GM19438 (cell line): ENCODE measurements around the gene MATN1.

ENCODE experiments used
- ATAC-seq: cut with Tn5 transposase; IDR thresholded peaks from one replicate; pipeline ENCODE4 v1.9.1; 2021; ENCODE audit warnings: low read depth; ENCODE audit not compliant: unreplicated experiment

Gene MATN1

DNA sequence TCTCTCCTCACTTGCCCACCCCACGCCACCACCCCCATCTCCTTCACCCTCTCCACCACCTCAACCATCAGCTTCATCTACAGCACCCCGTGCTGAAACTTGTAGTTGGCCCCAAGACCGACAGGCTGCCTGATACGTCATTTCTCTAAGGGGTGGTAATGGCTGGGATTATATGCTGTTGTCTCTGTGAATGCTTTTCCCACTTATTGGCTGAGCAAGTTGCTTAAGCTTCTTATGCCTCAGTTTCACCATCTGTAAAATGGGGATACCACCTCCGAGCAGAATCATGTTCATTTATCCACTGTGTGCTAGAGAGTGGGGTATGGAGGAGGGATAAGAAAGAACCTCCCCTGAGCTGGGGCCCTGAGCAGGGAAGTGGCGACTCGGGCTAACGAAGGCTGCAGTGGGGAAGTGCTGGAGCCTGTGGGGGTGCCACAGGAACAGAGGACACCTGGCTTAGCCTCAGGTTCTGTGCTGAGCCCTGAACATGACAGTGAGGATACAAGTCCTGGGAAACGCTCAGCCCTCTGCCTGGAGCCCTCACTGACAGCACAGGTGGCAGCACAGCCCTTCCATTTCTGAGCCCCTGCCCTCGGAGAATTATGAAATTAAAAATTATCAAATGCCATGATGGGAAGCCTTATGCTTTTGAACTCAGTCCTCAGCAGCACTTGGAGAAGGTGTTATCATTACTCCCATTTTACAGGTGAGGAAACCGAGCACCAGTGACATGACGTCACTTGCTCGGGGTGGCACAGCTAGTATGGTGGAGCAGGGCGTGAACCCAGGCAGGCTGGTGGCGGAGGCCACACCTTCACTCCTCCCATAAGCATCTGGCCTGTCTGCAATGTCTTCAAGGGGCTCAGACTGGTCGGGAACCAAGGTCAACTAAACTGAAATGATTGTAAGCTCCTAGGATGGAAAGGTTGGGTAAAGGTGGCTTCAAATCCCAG lies 2.8 kb downstream of the MATN1 start:
- no peak for ATAC-seq

DNA sequence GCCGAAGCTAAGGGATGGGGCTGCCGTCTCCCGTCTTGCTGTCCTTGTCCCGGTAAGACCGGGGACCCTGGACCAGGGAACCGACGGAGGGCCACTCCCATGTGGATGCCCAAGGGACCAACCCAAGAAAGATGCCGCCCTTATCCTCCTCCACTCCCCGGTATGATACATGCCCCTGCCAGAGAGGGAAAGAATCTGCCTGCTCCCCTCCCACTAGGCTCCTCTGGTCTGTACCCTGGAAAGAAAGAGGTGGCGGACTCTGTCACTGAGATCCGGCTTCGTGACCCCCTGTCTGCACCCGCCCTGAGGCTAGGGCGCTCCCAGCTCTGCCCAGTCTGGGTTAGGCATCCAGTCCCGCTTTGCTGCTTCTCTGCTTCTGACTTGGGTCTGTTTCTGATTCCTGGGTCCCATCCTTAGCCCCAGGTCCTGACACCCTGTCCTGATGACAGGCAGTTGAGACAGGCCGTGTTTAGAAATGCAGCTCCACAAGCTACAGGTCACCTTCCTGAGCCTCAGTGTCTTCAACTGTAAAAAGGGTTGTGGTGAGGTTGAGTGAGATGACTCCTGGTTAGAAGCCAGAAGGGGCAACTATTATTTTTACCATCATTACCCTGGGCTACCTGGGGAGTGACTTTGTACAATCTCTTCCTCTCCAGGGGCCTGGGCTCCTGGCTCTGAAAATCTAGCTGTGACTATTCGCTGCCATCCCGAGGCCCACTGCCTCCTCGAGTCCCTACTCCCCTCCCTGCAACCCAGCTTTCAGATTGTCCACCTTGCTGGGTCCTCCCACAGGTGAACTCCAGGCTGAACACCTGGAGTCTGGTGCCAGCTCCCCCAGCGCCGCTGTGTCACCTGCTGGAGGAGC lies 3.7 kb downstream of the MATN1 start:
- no peak for ATAC-seq

DNA sequence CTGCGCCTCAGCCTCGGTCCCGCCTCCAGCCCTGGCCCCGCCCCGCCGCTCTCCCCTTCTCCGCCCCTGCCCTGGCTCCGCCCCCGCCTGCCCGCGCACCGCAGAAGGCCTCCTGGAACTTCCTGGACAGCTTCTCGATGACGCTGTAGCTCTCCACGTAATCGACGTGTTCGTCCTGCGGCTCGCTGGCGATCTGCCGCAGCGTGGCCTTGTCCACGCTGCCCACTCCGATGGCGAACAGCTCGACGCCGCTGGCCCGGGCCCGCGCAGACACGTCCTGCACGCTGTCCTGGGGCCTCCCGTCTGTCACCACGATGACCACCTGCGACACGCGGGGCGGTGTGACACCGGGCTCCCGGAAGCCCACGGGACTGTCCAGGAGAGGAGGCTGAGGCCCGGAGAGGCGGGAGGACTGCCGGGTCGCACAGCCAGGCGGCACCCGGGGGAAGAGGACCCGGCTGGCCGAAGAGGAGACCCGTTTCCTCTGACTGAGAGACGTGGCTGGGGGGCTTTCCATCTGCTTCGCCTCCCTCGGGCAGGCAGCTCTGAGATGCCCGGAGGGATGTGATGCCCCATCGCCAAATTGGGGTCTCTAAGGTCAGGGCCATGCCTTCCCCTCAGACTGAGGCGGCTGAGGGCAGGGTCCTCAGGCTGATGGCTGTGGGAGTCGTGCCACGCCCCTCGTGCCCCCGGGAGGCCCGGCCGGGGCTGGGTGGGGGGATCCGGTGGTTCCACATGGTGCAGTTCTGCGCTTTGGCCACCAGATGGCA lies 4.6 kb downstream of the MATN1 start:
- peak; percentile 52 for ATAC-seq

DNA sequence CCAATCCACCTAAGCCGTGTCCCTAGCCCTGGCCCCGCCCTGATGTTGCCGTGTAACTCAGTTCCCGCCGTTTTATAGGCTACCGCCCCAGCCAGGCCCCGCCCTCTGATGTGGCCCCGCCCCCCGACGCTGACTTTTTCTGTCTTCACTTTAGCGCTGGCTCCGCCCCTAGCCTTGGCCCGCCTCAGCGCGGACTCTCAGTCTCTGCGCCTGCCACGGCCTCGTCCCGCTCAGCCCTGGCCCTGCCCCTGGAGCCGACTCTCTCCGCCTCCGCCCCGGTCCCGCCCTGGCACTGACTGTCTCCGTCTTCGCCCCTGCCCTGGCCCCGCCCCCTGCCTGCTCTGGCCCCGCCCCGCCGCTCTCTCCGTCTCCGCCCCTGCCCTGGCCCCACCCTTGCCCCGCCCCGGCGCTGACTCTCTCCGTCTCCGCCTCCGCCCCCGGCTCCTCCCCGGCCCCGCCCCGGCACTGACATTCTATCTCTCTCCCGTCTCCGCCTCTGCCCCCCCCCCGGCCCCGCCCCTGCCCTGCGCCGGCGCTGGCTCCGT lies 5.2 kb downstream of the MATN1 start:
- ATAC-seq = peak; percentile 83

DNA sequence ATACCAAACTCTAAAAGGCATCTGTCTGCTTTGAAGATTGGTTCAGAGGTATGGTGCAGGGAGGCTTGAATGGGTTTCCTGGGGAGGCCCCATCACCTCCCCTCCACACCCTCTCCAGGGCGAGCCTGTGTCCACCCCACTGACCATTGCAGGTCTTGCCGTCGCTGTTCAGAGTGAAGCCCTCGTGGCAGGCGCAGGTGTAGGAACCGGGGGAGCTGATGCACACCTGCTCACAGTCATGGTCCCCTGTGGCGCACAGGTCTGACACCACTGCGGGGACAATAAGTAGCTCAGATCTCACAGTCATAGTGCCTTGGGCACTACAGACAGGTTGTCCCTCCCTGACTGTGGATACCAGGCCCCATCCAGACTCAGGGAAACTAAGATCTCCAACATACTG lies 6.7 kb downstream of the MATN1 start:
- no peak for ATAC-seq

DNA sequence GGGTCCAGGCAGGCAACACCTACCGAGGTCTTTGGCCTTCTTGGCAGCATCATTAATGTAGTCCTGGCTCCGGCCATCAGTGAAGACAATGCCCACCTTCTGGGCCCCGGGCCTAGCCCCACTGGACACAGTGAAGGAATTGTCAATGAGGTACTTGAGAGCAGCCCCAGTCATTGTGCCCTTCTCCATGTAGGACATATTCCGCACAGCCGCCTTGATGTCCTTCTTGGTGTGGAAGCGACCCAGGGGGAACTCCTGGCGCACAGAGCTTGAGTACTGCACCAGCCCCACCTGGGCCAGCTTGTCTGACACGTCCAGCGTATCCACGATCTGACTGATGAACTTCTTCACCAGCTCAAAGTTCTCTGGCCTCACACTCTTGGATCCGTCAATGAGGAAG lies 7.5 kb downstream of the MATN1 start:
- ATAC-seq = no peak

DNA sequence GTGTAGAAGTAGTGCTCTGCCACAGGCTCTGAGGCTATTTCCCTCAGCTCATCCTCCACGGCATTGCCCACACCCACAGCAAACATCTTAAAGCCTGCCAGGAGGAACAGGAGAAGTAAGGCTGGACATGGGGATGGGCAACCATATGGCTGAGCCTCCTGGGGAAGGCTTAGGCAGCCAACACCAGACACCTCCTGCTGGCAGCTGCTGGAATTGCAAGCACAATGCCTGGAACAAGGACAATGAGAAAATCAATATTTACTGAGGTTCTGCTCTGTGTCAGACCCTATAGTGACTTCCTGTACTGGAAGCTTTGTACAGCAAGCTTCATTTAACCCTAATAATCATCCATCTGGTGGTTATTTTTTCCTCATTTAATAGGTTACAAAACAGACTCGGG lies 8.2 kb downstream of the MATN1 start:
- no peak for ATAC-seq

DNA sequence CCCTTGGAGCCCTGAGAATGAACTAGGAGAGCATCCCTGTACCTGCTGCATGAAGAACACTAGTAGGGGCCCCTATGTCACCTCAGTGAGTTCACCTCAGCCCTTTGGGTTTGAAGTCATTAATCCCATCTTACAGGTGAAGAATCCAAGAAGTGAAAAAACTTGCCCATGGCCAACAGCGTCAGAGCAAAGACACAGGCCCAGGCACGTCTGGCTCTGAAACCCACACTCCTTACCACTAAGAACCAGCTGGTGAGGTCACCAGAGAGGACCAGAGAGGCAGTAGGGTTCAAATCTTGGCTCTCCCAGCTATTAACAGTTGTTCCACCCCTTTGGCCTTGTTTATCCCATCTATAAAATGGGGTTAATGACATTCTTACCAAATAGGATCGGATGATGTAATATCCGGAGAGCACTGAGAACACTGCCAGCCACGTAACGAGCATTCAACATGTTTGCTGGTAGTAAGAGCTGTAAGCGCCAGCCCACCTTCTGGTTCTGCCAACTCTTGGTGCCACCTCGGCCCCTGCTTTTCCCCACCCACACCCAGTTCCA lies 8.8 kb downstream of the MATN1 start:
- no peak for ATAC-seq

DNA sequence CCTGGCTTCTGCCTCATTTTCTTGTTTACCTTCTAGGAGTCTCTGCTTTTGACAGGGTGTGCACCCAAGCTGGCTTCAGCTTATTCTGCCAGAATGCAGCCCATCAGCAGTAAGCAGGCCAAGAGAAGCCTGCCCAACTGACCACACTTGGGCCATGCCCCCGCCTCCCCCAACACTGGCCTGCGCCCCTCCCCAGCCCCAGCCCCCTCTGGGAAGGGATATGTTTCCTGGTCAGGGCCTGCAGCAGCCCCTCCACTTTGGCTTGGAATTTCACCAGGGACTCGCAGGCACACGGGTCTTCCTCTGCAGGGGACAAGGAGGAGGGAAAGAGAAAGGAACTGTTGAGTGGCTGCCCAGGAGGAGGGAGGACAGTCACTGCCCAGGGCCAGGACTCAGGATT lies 9.4 kb downstream of the MATN1 start:
- ATAC-seq = no peak

DNA sequence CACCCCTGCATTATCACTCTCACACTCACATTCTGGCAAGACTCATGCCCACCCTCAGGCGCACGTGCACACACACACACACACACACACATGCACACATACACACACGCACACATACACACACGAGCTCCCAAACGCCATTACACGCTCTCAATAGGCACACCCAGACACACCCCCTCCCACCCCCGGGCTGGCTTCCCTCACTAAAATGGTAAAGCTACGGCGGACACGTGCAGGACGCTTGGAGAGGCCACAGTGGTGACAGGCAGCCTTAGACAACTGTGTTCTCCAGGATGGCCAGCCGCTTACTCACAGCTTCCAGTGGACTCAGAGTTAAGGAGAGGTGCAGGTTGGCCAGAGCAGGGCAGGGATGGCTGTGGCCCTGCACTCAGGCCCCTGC lies 10.1 kb downstream of the MATN1 start:
- no peak for ATAC-seq

DNA sequence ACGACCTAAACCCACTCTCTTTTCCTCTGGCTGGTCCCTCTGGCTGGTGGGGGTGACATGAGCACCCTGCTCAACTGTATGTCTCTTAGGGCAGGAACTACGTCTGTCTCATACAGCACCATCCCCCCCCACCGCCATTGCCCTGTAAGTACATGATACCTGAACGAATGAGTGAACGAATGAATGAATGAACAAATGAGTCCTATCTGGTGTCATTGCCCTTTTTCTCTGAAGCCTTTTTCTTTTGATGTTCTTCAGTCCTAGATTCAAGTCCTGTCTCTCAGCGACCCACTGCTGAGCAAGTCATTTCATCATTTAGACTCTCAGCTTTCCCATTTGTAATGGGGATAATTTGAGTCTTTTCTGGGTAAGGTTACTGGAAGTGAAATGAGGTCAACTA lies 10.8 kb downstream of the MATN1 start:
- no peak for ATAC-seq

DNA sequence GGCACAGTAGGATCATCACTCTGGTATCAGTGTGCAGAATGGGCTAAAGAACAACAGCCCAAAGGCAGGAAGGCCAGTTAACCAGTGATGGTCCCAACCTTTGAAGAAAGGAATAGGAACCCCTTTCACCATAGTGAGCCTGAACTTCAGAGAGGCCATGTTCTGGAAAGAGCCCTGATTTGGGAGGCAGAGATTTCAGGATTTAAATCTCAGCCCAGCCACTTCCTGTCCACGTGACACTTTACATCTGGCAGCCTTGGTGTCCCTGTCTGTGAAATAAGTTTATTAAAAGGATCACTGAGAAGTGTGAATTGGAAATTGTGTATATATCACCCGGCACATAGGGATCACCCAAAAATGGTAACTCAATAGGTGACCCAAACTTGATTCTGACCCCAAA lies 13.0 kb downstream of the MATN1 start:
- ATAC-seq = no peak

DNA sequence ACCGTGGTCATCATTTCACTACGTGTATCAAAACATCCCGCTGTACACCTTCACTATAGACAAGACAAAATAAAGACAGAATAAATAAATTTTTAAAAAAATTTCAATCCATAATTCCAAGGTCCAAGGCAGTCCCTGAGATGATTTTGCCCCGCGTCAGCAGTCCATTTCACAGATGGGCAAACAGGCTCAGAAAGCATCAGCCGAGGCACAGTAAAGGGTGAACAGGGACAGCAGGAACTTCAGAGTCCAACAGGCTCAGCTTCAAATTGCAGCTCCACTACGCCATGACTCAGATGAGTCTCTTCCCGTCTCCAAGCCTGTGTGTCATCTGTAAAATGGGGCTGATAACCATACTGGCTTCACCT lies 15.0 kb downstream of the MATN1 start:
- ATAC-seq = no peak

DNA sequence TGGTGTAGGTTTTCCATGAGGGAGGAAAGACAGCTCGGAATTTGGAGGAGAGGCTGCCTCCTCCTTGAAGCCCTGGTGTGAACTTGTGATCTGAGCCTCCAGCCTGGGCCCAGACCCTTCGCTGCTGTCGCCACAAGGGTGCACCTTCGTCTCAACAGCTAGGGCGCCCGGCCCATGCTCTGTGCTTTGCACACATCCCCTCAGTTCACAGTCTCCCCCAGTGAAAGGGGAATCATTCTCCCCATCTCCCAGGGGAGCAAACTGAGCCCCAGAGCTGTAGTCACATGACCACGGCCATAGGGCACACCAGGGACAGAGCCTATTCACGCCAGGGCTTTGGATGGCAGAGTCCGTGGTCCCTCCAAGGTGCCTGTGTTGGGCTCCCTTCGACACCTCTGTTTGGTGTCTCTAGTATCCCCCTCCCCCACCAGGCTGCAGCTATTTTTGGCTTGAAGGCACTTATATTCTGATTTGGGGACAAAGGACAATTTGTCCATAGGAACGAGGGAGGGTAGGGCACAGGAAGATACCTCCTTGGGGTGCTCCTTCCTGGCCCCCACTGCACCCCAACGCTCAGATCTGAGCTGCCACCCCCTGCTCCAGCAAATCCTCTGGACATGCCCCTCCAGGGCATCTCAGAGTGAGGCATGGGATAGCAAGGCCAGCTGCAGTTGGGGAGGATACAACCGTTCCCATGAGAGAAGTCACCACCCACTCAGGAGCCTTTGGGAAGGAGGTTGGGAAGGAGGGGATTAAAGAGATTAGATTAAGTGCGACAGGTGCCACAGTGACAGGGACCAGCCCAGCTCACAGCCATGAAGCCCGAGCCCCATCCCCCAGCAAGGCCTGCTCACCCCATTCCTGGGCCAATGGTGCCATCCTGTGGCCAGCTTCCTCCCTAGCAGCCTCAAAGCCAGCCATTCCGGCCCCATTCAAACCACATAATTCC lies 15.7 kb downstream of the MATN1 start:
- ATAC-seq = no peak

DNA sequence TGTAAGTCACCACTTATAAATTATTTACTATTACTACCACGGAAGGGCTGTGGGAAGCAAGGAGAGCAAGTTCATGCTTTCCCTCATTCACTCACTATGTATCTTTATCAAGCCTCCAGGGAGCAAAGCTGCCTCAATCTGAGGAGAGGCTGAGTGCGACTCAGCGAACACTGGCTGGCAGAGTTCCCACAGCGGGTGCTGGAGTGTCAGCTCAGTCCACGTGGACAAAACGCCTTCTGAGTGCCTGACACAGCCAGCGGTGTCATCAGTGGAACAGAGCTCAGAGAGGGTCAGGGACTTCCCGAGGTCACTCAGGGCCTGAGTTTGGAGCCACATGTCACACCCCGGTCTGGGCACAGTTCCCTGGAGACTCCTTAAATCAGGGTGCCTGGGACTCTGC lies 16.9 kb downstream of the MATN1 start:
- ATAC-seq = no peak

DNA sequence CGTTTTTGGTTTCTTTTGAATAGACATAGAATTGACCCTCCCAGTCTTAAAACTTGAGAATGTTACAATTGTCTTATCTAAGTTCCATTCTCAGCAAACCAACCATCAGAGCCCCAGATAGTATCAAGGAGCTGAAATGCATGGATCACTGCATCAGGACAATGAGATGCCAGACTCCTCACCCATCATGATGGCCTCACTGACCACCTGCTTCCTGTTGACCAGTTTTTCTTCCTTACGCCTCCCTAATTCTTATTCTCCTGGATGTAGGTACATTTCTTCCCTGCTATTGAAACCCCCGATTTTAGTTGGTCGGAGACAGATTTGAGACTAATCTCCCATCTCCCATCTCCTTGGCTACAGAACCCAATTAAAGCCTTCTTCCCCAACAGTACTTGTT lies 17.7 kb downstream of the MATN1 start:
- ATAC-seq = no peak

DNA sequence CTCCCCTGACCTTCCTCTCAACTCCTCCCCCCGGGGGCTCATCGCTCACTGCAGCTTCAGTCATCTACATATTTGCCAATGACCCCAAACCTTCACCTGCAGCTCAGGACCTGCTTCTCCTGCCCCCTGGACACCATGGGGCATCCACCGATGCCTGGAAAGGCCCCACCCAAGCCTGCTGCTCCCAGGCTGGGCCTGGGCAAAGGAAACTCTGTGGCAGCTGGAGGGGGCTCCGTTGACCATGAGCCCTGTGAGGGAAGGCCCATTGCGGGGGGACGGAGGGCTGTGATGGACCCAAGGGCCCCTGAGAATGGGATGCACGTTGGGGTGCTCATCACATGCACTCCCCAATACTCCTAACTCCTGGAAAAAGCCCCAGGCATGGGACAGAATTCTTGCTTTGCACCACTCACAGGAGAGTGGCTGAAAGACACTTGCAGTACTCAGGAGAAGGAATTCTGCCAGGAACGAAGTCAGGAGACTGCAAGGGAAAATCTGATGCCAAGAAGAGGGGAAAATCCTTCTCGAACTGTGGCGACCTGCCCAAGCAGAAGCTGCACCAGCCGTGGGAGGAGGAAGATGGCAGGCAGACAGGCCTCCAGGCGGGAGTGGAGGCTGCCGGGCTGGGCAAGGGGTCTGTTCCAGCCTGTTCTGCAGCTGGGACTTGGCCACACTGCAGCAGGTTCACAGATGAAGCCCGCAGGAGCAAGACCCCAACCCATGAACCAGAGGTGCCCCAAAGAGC lies 18.4 kb downstream of the MATN1 start:
- ATAC-seq = no peak

DNA sequence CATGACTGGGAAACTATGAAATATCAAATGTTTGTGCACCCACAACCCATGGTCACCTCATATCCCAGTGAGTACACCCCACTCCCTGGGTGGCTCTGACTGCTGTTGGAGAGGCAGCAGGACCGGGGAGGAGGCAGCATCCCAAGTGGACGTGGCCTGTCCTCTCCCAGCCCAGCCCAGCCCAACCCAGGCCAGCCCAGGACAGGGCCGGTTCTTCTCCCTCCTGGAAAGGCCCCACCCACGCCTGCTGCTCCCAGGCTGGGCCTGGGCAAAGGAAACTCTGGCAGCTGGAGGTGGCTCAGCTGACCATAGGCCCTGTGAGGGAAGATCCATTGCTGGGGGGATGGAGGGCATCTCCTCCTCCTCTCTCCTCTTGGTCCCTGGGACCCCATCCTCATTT lies 19.1 kb downstream of the MATN1 start:
- no peak for ATAC-seq

DNA sequence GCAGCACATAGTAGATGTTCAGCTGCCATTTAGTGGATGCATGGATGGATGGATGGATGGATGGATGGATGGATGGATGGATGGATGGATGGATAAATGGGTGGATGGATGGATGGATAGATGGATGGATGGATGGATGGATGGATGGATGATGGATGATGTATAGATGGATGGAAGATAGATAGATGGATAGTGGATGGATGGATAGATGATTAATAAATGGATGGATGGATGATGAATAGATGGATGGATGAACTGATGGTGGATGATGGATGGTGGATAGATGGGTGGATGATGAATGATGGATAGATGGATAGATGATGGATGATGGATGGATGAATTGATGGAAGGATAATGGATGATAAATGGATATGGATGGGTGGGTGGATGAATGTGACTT lies 20.6 kb downstream of the MATN1 start:
- ATAC-seq = no peak
